ENCODE data around the gene CDYL.

DNA sequence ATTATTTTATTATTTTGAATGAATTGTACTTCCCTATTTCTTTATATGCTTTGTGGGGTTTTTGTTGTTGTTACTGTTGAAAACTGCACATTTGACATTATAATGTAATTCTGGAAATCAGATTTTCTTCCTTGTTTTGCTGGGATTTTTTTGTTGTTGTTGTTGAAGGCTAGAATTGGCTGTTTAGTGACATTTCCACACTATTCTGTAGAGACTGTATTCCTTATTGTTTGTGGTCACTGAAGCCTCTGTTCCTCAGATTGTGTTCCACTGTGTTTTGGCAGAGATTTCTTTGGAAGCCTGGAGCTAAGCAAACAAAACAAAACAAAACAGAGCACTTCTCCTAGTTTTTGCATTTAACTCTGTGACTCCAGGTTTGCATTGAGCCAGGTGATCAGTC is 52.9 kb downstream of the CDYL start:
- no peak for TF ChIP-seq EZH2phosphoT487 (IDR thresholded peaks at IDR 0.05; ENCODE audit: borderline replicate concordance, low read length)
- TF ChIP-seq, protein P1, sequence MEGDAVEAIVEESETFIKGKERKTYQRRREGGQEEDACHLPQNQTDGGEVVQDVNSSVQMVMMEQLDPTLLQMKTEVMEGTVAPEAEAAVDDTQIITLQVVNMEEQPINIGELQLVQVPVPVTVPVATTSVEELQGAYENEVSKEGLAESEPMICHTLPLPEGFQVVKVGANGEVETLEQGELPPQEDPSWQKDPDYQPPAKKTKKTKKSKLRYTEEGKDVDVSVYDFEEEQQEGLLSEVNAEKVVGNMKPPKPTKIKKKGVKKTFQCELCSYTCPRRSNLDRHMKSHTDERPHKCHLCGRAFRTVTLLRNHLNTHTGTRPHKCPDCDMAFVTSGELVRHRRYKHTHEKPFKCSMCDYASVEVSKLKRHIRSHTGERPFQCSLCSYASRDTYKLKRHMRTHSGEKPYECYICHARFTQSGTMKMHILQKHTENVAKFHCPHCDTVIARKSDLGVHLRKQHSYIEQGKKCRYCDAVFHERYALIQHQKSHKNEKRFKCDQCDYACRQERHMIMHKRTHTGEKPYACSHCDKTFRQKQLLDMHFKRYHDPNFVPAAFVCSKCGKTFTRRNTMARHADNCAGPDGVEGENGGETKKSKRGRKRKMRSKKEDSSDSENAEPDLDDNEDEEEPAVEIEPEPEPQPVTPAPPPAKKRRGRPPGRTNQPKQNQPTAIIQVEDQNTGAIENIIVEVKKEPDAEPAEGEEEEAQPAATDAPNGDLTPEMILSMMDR (IDR thresholded peaks at IDR 0.05; ENCODE audit: low read depth, low read length, poor library complexity, severe bottlenecking), result no peak

Data from DOHH2 (cell line).